IPS-20b (cell line): ENCODE results near the gene LRP3.

Experiments
- H3K27ac ChIP-seq: one replicate; pipeline ENCODE4 v1.5.1; 2013; ENCODE audit warnings: low read length
- H3K27me3 ChIP-seq: 2 replicates; pipeline ENCODE4 v1.6.1; 2013; ENCODE audit warnings: mild to moderate bottlenecking, low read length, inconsistent platforms; ENCODE audit not compliant: insufficient read depth
- H3K36me3 ChIP-seq: 2 replicates; pipeline ENCODE4 v1.6.1; 2013; ENCODE audit warnings: low read depth, mild to moderate bottlenecking, inconsistent platforms, low read length, moderate library complexity; ENCODE audit not compliant: insufficient read depth
- H3K4me1 ChIP-seq: 2 replicates; pipeline ENCODE4 v1.6.1; 2013; ENCODE audit warnings: mild to moderate bottlenecking, control low read depth, inconsistent platforms, low read length, moderate library complexity; ENCODE audit not compliant: insufficient read depth
- H3K4me3 ChIP-seq: 2 replicates; pipeline ENCODE4 v1.5.1; 2013; ENCODE audit warnings: mild to moderate bottlenecking, low read length, inconsistent platforms
- H3K9ac ChIP-seq: 2 replicates; pipeline ENCODE4 v1.6.1; 2013; ENCODE audit warnings: low read depth, mild to moderate bottlenecking, inconsistent platforms, low read length, moderate library complexity
- H3K9me3 ChIP-seq: 2 replicates; pipeline ENCODE4 v1.6.1; 2013; ENCODE audit warnings: mild to moderate bottlenecking, low read depth, low read length, inconsistent platforms; ENCODE audit not compliant: insufficient read depth

LRP3 gene

DNA sequence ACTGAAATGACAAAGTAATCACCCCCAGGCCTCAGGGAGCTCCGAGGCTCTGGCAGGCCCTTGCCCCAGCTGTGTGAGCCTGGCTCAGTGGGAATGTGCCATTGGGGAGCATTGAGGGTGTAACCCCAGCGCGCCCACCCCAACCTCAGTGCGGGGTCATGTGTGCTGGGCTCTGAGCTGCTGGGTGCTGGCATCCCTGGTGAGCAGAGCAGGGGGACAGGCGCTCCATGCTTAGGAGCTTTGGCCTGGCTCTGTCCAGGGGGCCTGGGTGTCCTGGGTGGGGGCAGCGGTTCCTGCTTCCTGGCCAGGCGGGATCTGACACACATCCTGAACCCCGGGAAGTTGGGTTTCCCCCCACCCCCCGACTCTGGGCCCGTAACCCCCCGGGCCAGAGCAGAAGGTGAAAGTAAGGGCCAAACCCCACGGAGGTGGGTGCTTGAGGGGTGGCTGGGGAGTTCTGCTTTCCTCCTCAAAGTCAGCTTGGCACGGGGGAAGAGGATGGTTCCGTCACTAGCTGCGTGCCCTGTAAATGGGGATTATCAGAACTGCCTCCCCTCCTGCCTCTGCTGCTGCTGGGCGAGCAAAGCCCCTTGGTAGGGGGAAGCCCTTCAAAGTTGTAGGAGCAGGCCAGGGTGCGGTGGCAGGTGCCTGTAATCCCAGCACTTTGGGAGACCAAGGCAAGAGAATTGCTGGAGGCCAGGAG, 1.7 kb downstream of the LRP3 start:
- peaks cover 34% of the 10 kb centered on the region for H3K27me3 ChIP-seq
- H3K36me3 ChIP-seq, result peaks cover 5% of the 10 kb centered on the region; the same call in 1 of the 2 replicates
- H3K9ac ChIP-seq, result peak overlapping the region; percentile 56; the same call in 1 of the 2 replicates
- no peak overlapping the region for H3K27ac ChIP-seq
- no peaks in the 10 kb centered on the region for H3K4me1 ChIP-seq
- peak overlapping the region; percentile 68 for H3K4me3 ChIP-seq
- no peaks in the 10 kb centered on the region for H3K9me3 ChIP-seq

DNA sequence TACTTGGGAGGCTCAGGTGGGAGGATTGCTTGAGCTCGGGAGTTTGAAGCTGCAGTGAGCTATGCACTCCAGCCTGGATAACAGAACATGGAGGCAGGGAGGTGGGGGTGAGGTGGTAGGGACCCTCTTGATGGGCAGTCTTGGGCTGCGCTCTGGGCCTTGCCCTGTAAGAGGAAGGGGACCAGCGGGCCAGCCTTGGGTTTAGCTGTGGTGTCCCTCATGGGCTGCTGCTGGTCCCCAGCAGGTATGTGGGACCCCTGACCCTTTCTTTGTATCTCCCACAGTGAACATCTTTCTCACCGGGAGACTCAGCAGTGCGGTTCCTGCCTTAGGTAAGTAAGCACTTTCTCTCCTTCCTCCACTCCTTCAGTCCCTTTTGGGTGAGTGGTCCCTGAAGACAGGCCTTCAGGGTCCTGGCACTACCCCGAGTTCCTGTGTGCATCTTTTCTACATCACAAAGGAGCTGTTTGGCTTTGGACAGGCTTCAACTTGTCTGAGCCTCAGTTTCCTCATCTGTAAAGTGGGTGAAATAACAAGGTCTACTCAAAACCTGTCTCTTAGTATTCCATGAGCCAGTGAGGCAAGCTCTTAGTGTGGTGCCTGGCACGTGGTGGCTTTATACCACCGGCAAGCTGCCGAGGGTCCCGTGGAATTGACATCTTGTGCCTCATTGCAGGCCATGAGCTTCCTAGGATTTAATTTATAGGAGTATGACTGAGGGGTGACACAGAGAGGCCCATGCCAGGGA, 2.5 kb downstream of the LRP3 start:
- peaks cover 29% of the 10 kb centered on the region for H3K27me3 ChIP-seq
- H3K9ac ChIP-seq, result no peak overlapping the region
- H3K27ac ChIP-seq, result no peak overlapping the region
- H3K36me3 ChIP-seq, result peaks cover 5% of the 10 kb centered on the region; the same call in 1 of the 2 replicates
- H3K4me1 ChIP-seq, result no peaks in the 10 kb centered on the region
- no peak overlapping the region for H3K4me3 ChIP-seq
- no peaks in the 10 kb centered on the region for H3K9me3 ChIP-seq

DNA sequence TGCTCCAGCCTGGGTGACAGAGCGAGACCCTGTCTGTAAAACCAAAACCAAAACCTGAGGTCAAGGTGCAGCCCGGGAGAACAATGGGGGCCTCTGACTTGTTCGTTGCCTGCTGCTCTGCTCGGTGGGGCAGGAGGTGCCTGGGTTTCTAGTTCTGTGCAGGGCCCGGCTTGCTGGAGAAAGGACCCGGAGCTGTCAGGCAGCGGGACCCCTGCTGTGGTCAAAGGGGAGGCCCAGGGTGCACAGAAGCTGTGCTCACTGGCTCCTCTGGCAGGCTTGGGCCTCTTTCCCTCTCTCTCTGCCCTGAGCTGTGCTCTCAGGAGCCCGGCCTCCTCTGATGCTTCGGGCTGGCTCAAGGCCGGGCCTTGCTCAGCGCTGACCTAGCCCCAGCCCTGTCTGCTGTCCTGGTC, 3.5 kb downstream of the LRP3 start:
- peaks cover 20% of the 10 kb centered on the region for H3K27me3 ChIP-seq
- H3K36me3 ChIP-seq, result peaks cover 5% of the 10 kb centered on the region; the same call in 1 of the 2 replicates
- no peak overlapping the region for H3K27ac ChIP-seq
- H3K9ac ChIP-seq, result no peak overlapping the region
- H3K4me1 ChIP-seq, result no peaks in the 10 kb centered on the region
- H3K9me3 ChIP-seq, result no peaks in the 10 kb centered on the region
- no peak overlapping the region for H3K4me3 ChIP-seq

DNA sequence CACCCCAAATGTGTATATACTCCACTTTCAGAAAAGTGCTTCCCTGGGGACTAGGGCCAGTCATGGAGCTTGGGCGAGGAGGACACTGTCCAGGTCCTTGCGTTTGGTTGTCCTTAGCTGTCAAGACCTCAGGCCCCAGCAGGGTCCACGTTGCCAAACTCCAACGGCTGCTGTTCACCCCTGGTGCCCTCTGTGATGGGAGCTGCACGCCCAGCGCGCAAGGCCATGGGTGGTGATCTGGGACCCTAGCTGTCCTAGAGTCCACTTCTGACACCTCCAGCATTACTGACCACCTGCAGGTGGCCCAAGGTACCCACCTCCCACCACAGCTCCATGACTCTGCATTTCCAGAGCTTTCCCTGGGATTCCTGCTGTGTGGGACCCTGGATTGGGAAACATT, 4.0 kb downstream of the LRP3 start:
- Histone ChIP-seq H3K4me3 (no peak overlapping the region), H3K36me3 (peaks cover 11% of the 10 kb centered on the region), H3K9ac (no peak overlapping the region), H3K4me1 (no peaks in the 10 kb centered on the region), H3K27ac (no peak overlapping the region), H3K27me3 (peaks cover 15% of the 10 kb centered on the region), H3K9me3 (no peaks in the 10 kb centered on the region)

DNA sequence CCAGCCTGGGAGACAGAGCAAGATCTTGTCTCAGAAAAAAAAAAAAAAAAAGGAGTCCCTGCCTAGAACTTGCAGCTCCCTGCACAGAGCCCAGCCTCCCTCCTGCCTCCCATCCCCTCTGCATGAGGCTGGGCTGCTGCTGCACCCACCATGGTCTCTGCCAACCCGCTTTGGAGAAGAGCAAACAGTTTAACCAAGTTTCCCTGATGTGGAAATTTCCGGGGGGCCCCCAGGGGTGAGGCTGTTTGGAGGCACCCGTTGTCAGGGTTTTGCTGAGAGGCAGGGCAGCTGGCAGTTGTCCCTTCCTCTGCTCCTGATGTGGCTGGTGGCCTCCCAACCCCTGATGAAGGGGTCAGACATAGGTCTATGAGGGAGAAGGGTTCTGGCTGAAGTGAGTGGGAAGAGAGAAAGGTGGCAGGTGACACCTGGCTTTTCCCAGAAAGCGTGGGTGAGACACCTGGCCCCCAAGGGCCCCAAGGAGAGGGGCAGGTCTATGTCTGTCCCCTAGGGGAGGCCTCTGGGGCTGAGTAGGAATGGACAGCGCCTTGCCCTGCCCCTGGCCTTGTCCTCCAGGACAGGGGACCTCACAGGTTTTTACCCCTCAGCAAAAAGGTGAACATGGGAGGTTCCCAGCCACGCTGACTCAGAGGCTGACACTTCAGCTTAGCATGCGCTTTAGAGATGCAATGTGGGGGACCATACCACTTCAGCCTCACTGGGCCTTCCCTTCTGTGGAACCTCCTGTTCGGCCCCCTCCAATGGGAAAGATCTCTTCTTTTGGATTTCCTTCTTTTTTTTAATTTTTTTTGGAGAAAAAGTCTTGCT, 5.5 kb downstream of the LRP3 start:
- no peaks in the 10 kb centered on the region for H3K4me1 ChIP-seq
- no peak overlapping the region for H3K27ac ChIP-seq
- no peaks in the 10 kb centered on the region for H3K9me3 ChIP-seq
- H3K9ac ChIP-seq, result no peak overlapping the region
- H3K4me3 ChIP-seq, result no peak overlapping the region
- peaks cover 13% of the 10 kb centered on the region for H3K36me3 ChIP-seq
- H3K27me3 ChIP-seq, result peaks cover 8% of the 10 kb centered on the region

DNA sequence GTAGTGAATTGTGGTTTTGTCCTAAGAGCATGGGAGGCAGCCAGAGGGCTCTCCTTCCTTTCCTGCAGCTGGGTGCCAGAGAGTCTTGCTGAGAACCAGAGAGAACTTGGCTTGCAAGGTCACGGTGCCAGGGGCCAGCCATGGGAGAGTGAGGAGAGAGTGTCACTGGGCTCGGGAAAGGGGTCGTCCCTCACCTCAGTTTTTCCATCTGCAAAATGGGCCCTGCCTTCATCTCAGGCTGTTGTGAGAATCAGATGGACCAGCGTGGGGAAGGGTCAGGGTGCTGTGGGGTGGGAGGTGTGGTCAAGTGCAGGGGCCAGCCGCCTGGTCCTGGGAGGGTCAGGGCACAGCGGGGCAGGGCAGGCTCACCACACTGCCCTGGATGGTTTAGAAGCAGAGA, 7.3 kb downstream of the LRP3 start:
- H3K36me3 ChIP-seq, result peaks cover 13% of the 10 kb centered on the region
- H3K9me3 ChIP-seq, result no peaks in the 10 kb centered on the region
- no peaks in the 10 kb centered on the region for H3K4me1 ChIP-seq
- no peak overlapping the region for H3K9ac ChIP-seq
- no peaks in the 10 kb centered on the region for H3K27me3 ChIP-seq
- no peak overlapping the region for H3K27ac ChIP-seq
- no peak overlapping the region for H3K4me3 ChIP-seq

DNA sequence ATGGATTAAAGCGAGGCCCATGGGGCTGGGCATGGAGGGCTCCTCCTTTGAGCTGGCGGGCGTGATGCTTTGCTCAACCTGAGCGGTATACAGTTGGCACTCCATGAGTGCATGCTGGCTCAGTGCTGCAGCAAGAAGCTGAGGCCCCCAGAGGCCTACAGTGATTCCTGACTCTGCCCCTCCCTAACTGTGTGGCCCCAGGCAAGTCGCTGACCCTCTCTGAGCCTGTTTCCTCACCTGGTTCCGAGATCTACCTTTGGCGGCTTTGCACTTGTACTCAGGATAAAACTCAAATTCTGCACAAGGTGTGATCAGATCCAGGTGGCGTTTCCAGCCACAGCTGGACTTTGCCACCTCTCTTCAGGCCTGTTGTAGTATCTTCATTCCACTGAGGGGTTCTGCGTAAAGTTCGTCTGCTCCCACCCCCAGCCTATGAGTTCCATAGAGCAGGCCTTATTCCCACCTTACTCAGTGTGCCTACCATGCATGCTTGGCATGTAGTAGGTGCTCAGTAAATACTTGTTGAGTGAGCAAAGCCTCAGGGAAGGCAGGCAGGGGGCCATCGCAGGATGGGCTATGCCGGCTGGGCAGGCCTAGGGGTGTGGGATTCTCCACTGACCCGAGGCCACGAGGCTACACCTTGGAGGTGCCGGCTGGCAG, 7.9 kb downstream of the LRP3 start:
- Histone ChIP-seq H3K4me1 (no peaks in the 10 kb centered on the region), H3K4me3 (no peak overlapping the region), H3K27ac (no peak overlapping the region), H3K27me3 (no peaks in the 10 kb centered on the region), H3K9ac (no peak overlapping the region), H3K36me3 (peaks cover 9% of the 10 kb centered on the region), H3K9me3 (no peaks in the 10 kb centered on the region)

DNA sequence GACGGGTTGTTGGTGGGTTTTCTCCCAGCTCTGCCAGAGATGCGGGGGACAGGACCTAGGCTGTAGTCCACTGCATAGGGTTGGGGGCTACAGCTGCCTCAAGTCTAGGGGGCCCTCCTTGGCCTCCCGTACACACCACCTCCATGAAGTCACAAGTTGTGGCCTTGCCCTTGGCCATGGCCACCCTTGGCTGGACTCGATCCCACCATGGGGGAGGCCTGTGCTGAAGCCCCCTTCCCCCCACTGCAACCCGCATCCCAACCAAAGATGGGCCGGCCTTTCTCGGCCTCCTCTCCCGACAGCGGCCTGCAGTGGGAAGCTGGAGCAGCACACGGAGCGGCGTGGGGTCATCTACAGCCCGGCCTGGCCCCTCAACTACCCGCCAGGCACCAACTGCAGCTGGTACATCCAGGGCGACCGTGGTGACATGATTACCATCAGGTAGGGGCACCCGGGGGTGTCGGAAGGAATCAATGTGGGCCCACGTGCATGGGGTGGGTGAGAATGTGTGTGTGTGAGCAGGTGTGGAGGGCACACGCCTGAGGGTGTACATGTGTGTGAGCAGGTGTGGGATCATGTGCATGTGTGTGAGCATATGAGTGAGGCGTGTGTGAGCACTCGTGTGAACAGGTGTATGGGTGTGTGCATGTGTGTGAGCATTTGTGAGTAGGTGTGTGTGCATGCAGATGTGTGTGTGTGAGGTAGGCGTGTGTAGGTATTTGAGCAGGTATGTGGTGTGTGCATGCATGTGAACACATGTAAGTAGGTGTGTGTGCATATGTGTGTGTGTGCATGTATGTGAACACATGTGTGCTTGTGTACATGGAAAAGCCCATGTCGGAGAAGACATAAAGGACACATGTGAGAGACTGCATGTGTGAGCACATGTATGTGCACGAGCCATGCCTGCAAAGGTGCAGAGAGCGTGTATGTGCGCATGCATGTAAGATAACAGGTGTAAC, 8.7 kb downstream of the LRP3 start:
- no peaks in the 10 kb centered on the region for H3K27me3 ChIP-seq
- H3K36me3 ChIP-seq, result peaks cover 8% of the 10 kb centered on the region
- no peak overlapping the region for H3K4me3 ChIP-seq
- H3K27ac ChIP-seq, result no peak overlapping the region
- no peak overlapping the region for H3K9ac ChIP-seq
- H3K9me3 ChIP-seq, result no peaks in the 10 kb centered on the region
- no peaks in the 10 kb centered on the region for H3K4me1 ChIP-seq

DNA sequence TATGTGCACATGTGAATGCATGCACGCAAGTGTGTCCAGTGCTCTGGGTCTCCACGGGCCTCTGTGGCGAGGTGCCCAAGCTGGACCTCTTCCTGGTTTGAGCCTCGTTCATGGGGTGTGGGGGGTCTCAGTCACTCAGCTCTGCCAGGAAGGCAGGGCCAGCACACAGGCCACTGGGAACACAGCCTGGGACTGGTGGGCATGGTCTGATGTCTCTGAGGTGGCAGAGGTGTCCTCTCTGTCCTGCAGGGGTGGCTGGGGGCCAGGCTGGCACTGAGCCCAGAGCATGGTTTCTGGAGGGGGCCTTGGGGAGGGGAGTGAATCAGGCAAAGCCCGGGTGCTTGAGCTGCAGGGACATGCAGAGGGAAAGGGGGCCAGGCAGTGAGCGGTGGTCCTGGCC, 9.4 kb downstream of the LRP3 start:
- no peaks in the 10 kb centered on the region for H3K4me1 ChIP-seq
- H3K36me3 ChIP-seq, result peaks cover 8% of the 10 kb centered on the region
- no peak overlapping the region for H3K9ac ChIP-seq
- H3K27ac ChIP-seq, result no peak overlapping the region
- no peaks in the 10 kb centered on the region for H3K27me3 ChIP-seq
- no peaks in the 10 kb centered on the region for H3K9me3 ChIP-seq
- H3K4me3 ChIP-seq, result no peak overlapping the region

DNA sequence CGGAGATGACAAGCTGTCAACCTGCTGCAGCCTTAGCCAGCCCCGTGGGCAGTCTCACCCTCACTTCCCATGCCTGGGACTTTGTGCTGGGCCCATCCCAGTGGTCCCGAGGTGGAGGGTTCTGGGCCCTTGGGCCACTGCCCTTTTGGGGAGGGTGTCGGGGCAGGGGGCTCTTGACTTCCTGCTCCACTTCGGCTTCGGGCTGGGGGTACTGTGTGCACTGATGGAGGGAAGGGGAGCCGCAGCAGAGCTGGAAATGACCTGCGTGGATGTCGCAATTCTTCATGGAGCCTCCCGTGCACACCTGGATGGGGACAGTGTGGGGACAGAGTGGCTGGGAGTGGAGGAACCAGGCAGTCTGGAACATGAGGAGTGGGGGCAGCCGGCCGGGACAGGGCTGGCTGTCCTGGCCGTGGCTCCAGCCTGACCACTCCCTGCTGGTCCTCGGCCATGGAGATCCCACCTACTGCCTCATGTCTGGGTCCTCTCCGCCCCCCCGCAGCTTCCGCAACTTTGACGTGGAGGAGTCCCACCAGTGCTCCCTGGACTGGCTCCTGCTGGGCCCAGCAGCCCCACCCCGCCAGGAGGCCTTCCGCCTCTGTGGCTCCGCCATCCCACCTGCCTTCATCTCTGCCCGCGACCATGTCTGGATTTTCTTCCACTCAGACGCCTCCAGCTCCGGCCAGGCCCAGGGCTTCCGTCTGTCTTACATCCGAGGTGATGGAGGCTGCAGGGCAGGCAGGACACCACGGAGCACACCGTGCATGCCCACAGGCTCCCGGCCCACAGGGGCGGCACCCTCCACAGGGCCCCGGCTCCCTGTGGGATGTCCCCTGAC, 10.2 kb downstream of the LRP3 start:
- peaks cover 8% of the 10 kb centered on the region for H3K36me3 ChIP-seq
- no peaks in the 10 kb centered on the region for H3K27me3 ChIP-seq
- H3K4me3 ChIP-seq, result no peak overlapping the region
- H3K27ac ChIP-seq, result no peak overlapping the region
- H3K9me3 ChIP-seq, result no peaks in the 10 kb centered on the region
- no peaks in the 10 kb centered on the region for H3K4me1 ChIP-seq
- no peak overlapping the region for H3K9ac ChIP-seq
